Stimulated activated CD4-positive, alpha-beta T cell treated with anti-CD3 and anti-CD28 coated beads, Interleukin-1b, Interleukin-23, amount 100 ng/mL, for 4 hours (primary cell): Measurements from ENCODE around the gene PRDM10.

ENCODE experiments used
- DNase-seq, 2 donors: peaks; one replicate each; pipeline ENCODE4 v3.0.0-alpha.2; 2020; ENCODE audit warnings: low read depth in 2 of 2

PRDM10 gene

GRCh38 chr11:129945373-129945772, 57.3 kb downstream of the PRDM10 start:
- no peak for DNase-seq

- DNase-seq, result no peak
Measured at GRCh38 chr11:129944696-129945095, 57.9 kb downstream of the PRDM10 start.

DNA sequence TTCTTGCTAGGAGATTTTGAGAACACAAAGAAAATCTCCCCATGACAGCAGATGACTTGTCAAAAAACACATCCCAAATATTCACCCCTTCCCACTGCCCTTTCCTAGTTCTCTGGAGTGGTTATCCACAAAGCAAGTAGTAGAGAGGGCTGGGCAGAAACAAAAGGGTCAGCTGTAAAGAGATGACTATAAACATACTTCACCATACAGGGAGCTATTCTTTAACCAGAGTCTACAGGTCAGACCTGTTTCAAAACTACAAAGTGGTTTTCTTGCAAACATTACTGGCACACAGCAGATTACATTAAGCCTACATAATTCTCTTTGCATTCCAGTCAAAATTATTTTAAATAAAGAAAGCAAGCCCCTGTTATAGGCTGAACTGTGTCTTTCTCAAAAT, 59.6 kb downstream of the PRDM10 start:
- no peak for DNase-seq

DNA sequence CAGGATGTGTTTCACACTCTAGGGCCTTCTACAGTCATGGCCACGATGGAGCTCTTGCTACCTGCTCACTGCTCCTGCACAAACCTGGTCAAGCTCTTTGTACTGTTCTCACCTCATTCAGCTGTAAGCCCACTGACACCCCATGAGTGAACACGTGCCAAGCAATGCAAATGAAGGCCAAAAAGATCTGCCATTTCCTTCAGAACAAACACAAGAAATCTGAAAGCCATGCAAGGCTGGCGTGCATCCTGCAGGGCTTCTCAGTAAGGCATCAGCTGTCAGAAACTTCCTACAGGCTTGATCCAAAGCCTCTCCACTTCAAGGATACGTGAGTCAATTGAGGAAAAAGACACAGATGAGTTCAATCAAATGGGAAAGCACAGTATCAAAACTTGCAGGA, 63.1 kb downstream of the PRDM10 start:
- DNase-seq, result no peak

DNA sequence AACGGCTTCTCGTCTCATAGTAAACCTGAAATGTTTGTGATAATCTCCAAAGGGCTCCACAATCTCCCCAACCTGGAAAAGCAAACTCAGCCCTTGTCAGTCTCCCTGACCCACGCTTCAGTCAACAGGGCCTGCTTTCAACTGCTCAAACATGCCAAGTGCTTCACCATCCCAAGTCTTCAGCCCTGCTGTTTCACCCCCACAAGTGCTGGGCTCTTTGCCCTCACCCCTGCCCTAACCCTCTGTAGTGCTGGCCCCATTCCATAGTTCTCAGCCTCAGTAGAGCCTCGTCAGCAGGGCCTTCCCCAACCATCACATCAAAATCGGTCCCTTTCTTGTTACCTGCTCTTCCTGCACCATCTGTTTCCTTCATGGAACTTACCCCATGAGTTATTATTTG, 63.9 kb downstream of the PRDM10 start:
- no peak for DNase-seq

GRCh38 chr11:129937592-129938238, 64.9 kb downstream of the PRDM10 start:
- DNase-seq, result no peak

DNA sequence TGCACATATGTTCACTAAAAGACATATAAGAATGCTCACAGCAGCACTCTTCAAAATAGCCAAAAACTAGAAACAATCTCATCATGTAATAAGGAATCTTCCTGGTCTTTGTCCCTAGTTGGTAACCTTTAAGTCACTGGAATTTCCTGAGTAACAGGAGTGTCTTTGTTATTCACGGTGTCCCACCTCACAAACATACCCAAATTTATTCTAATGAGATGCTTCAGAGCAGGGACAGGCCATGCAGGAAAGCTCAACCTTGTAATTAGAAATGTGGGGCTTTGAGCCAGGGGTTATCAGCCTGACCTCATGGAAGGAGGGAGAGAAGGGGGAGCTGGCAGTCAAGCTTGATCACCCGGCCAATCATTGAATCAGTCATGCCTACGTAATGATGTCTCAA, 66.9 kb downstream of the PRDM10 start:
- no peak for DNase-seq

- no peak for DNase-seq
Measured at GRCh38 chr11:129933891-129934290, 68.7 kb downstream of the PRDM10 start.

GRCh38 chr11:129933262-129933661, 69.4 kb downstream of the PRDM10 start:
- DNase-seq, result no peak

DNA sequence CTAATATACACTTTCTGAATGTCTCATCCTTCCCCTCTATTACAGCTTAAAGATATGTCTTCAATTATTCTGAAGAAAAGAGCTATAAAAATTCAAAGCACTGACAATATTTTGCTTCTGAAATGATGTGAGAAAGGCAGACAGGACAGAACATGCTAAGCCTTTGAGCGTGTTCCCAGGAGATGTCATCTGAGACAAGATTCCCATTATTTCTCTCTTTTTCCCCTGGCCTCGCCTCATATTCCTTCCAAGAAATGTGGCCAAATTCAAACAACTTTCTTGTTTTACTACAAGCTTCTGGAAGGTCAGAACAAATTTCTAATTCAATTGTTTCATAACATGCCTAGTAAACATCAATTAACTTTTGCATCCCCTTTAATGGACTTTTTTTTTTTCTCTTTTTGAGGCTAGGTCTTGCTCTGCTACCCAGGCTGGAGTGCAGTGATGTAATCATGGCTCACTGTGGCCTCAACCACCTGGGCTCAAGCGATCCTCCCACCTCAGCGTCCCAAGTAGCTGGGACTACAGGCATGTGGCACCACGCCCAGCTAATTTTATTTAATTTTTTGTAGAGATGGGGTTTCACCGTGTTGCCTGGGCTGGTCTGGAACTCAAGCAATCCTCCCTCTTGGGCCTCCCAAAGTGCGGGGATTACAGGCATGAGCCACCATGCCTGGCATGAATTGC, 70.1 kb downstream of the PRDM10 start:
- no peak for DNase-seq

DNA sequence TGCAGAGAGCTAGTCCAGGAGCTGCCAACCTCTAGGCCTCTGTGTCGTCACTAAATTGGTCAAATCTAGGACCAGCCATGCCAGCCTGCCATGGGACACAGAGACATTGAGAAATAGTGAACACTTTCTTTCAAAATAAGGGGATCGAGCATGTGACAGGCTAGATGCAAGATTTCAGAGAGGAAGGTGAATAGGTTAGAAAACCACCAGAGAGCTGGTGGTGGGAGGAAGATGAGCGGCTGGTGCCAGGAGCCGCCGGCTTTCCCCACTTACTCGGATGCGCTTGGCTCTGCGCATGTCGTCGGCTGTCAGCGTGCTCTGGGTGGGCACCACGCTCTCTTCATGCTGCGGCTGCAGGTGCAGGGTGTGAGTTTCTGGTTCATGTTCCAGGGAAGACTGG, 71.9 kb downstream of the PRDM10 start:
- DNase-seq, result no peak

DNA sequence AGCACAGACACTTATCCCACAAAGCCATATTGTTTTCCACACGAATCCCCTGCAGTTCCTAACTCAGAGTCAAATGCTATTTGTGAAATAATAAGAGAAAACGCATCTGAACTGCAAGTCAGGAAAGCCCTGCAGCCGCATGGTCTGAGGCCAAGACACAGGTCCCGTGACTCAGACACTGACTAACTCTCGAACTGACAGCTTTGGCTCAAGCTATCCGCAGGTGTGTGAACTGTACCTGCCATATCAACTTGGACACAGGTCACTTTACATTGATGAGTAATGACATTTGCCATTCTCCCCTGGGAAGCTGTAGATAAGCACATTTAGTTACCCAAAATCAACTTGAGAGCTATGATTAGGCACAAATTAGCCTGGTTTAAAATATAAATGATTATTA, 72.3 kb downstream of the PRDM10 start:
- no peak for DNase-seq

GRCh38 chr11:129929721-129930120, 72.9 kb downstream of the PRDM10 start:
- no peak for DNase-seq

GRCh38 chr11:129928923-129929692, 73.5 kb downstream of the PRDM10 start:
- no peak for DNase-seq

- no peak for DNase-seq
Measured at GRCh38 chr11:129922674-129923073, 80.0 kb downstream of the PRDM10 start.

DNA sequence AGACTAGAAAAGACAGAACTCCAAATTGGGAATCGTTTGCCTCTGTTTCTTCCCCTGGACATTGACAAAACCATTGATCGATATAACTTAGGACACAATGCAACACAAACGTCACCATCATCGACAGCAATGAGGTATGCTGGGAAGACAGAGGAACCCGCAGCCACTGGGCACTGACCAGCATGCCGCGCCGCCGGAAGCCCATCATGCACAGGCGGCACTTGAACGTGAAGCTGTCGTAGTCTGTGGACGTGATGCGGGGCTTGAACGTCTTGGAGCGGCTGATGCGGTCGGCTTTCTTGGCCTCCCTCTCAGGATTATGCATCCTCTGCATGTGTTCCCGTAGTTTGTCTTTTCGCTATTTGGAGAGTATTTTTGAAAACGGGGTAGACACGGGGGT, 84.3 kb downstream of the PRDM10 start:
- DNase-seq, result no peak

DNA sequence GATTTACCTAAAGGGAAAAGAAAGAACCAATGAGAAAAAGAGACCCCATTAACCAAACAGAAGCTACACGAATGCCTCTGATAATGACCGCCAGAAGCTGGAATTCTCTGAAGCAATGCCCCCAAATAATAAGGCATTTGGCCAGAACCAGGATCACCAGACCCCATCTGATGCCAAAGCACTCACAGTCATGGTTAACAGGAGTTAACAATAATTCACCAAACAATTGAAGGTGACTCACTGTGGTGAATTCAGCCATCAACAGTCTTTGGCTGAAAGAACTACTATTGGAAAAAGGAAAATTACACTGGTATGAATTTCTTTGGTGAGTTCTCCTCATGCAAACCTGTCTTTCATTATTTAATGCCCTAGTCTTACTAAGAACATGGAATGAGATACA, 85.4 kb downstream of the PRDM10 start:
- no peak for DNase-seq

DNA sequence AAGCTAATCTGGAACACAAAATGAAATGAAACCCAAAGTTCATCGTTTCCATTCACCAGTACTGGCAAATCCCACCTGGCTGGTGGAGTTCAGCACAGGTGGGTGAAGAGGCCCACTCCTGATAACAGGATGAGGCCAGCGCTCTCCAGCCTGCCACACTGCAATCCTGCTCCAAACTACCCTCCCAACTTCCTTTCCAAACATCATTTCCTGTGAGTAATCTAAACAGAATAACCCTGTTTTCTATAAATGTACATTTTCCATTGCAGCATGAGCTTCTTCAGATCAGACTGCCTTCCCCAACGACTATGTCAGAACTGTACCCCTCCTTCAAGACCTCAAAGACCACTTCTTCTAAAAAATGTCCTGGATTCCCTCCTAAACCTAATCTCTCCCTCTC, 91.3 kb downstream of the PRDM10 start:
- DNase-seq, result no peak

GRCh38 chr11:129910360-129910759, 92.3 kb downstream of the PRDM10 start:
- no peak for DNase-seq

DNA sequence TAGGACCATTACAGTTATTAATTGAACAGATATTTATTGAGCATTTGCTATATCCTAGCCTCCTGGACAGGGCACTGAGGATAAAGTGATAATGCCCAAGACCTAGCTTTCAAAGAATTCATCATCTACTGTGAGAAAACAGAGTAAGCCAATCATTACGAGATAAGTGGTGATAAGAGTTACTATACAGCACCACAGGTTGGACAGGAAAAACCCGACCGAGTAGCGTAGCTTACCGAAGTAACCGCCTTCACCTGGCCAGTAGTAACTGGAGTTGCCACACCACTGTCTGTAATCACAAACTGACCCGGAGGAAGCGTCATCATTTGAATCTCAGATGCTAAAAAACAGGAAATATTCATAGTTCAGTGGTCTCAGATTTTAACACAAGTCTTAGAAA, 97.2 kb downstream of the PRDM10 start:
- DNase-seq, result no peak

- DNase-seq, result no peak
Measured at GRCh38 chr11:129896062-129896461, 106.6 kb downstream of the PRDM10 start.

- peak; percentile 88 for DNase-seq
Measured at GRCh38 chr11:129895126-129896041, 107.3 kb downstream of the PRDM10 start, which contains the start of gene NFRKB. Gene NFRKB (minus strand): TSS chr11:129895578. CDS start chr11:129892849, 2,729 bp downstream.
